Measurements from ENCODE around the gene TUBGCP6. TPM values are rescaled to one million over a fixed set of nuclear protein-coding genes. Genes with fewer than 3 reads are reported as not detected.

The TUBGCP6 gene
- total RNA-seq, 1 donor from 2014 or later: 54.4 TPM

DNA sequence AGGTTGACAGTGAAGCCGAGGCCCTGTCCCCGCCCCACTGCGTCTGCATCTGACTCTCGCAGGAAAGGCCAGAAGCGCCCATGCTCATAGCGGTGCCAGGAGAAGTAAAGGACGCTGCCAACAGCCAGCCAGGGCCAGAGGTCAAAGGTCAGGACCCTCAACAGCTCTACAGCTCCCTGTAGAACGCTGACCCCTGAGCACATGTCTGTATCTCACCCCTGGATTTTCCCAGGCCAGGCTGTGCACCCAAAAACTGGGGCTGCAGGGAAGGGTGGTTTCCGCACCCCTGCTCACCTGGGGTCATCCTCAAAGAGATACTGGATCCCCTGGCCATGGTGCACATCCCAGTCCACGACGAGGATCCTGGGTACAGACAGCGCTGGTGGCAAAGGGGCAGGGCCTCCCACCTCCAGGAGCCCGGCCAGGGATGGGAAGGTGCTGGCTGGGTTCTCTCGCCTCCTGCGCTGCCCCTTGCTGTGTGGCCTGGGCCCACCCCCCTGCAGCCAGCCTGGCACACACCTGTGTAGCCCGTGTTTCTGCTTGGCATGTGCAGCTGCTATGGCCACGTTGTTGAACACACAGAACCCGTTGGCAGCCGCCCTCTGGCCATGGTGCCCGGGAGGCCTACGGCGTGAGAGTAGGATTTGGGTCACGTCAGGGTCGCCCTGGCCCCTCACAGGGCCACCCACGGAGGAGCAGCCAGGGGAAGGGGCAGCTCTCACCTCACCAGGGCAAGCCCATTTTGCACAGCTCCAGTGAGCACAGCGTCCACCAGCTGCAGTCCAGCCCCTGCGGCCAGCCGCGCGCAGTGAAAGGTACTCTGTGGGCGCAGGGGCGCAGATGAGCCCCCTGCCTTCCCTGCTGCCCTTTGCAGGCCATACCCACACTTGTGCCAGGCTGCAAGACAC, 4.8 kb upstream of the TUBGCP6 start:
- peaks cover 2% of the 10 kb centered on the region for H3K36me3 Mint-ChIP-seq (ENCODE audit: low read depth)
- H3K27me3 Mint-ChIP-seq (ENCODE audit: low read depth): peaks cover 2% of the 10 kb centered on the region
- H3K9me3 Mint-ChIP-seq: no peaks in the 10 kb centered on the region
- H3K27ac Mint-ChIP-seq (ENCODE audit: unreplicated experiment): no peak overlapping the region
- TF ChIP-seq, protein P1, sequence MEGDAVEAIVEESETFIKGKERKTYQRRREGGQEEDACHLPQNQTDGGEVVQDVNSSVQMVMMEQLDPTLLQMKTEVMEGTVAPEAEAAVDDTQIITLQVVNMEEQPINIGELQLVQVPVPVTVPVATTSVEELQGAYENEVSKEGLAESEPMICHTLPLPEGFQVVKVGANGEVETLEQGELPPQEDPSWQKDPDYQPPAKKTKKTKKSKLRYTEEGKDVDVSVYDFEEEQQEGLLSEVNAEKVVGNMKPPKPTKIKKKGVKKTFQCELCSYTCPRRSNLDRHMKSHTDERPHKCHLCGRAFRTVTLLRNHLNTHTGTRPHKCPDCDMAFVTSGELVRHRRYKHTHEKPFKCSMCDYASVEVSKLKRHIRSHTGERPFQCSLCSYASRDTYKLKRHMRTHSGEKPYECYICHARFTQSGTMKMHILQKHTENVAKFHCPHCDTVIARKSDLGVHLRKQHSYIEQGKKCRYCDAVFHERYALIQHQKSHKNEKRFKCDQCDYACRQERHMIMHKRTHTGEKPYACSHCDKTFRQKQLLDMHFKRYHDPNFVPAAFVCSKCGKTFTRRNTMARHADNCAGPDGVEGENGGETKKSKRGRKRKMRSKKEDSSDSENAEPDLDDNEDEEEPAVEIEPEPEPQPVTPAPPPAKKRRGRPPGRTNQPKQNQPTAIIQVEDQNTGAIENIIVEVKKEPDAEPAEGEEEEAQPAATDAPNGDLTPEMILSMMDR (conservative IDR thresholded peaks at IDR 0.05): no peak
- peak overlapping the region; percentile 83 for H3K4me3 Mint-ChIP-seq
- peaks cover 14% of the 10 kb centered on the region for H3K4me1 Mint-ChIP-seq
- no peak for DNase-seq (ENCODE audit: low read depth, low spot score)

DNA sequence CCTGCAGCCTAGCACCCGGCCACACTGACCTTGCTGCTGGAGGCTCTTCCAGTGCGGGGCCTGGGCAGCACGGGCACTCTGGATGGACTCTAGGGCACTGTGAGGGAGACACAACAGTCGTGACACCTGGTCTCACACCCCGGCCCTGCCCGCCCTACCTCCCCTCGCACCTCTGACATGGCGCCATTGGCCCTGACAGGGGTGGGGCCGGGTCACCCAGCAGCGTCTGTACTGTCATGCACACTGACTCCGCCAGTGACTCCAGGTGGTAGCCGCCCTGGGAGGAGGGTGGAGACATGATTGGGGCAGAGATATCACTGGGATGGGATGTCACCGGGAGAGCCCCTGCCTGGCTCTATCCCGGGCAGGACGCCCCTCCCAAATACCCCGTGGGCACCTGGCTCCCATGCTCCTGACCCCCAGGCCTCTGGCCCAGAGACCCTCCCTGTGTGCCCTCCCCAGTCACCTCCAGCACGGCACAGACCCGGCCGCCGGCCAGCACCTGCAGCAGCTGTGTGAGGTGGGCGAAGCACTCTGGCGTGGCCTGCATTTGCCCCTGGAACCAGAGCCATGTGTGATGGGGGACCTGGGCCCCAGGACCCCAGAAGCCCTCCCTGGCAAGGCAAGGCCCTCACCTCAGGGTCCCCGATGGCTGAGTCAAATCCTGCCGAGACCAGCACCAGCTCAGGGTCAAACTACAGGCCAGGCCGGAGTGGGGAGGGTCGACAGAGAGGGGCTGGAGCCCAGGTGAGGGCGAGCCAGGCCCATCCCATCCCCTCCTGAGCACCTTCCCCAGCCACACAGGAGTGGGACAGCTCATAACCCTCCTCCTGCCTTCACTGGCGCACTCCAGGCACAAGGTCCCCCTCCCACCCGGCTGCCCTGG, 3.6 kb upstream of the TUBGCP6 start:
- no peak overlapping the region for H3K27ac Mint-ChIP-seq (ENCODE audit: unreplicated experiment)

DNA sequence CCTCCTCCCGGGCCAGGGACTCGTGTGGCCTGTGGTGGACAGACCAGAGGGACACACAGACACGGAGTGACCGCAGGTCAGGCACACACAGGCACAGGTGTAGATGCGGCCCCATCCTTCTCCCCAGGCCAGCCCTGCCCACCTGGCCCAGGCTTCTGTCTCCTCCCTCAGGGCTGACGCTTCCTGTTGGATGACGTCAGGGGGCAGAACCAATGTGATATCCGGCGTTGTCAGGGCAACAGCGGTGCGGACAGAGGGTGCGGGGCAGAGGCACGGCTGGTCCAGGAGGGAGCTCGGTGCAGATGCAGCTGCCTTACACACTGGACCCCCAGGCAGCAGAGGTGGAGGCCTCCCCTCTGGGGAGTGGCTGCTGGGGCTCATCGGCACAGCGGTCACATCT, 2.9 kb upstream of the TUBGCP6 start:
- Mint-ChIP-seq H3K4me3 (peak overlapping the region; percentile 83), H3K4me1 (peaks cover 28% of the 10 kb centered on the region), H3K27me3 (ENCODE audit: low read depth) (peaks cover 2% of the 10 kb centered on the region), H3K27ac (ENCODE audit: unreplicated experiment) (no peak overlapping the region), H3K9me3 (no peaks in the 10 kb centered on the region), H3K36me3 (ENCODE audit: low read depth) (peaks cover 2% of the 10 kb centered on the region)
- TF ChIP-seq, protein P1 (conservative IDR thresholded peaks at IDR 0.05): no peak
- DNase-seq (ENCODE audit: low read depth, low spot score): no peak

More for the DNA sequence above, 3.6 kb upstream of the TUBGCP6 start:
- H3K36me3 Mint-ChIP-seq (ENCODE audit: low read depth): peaks cover 2% of the 10 kb centered on the region
- H3K9me3 Mint-ChIP-seq: no peaks in the 10 kb centered on the region
- TF ChIP-seq, protein P1 (conservative IDR thresholded peaks at IDR 0.05): no peak
- H3K27me3 Mint-ChIP-seq (ENCODE audit: low read depth): peaks cover 2% of the 10 kb centered on the region
- peaks cover 24% of the 10 kb centered on the region for H3K4me1 Mint-ChIP-seq
- peak overlapping the region; percentile 83 for H3K4me3 Mint-ChIP-seq
- no peak for DNase-seq (ENCODE audit: low read depth, low spot score)

DNA sequence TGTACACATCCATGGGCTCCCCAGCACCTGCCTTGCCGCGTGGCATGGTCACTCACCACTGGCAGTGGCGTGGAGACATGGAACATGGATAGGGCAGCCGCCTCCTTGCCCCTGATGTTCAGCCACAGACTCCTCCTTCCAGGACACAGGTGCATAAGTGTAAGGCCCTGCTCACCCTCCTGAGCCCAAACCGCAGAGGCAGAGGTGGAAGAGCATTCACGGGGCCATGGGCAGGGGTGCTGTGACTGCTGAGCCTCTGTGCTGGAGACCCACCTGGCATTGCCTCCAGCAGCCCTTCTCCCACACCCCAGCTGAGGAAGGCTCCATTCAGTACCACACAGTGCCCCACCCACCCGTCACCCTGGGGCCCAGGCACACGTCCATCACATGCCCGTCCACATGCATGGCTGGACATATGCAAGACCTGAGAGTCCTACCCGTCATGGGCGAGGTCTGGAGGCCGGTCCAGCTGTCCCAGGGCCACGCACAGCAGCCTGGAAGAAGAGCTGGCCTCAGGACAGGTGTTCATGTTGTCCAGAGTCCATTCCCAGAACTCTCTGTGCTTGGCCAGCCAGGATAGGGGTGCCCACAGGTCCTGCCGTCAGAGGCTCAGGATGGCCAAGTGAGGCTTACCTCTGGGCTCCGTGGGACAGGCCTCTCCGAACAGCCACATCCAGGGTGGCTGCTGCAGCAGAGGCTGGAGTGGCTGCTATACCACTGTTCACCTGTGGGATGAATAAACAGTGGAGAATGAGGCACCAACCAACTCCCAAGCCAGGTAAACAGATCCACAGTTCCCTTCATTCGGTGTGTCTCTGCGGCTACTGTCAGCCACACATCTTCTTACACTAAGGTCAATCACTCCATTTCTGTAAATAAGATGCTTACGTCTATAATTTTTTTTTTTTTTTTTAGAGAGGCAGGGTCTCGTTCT, 1.7 kb upstream of the TUBGCP6 start:
- Mint-ChIP-seq H3K27ac (ENCODE audit: unreplicated experiment) (no peak overlapping the region), H3K4me3 (peak overlapping the region; percentile 83), H3K4me1 (peaks cover 39% of the 10 kb centered on the region), H3K36me3 (ENCODE audit: low read depth) (peaks cover 2% of the 10 kb centered on the region), H3K9me3 (no peaks in the 10 kb centered on the region), H3K27me3 (ENCODE audit: low read depth) (peaks cover 2% of the 10 kb centered on the region)
- TF ChIP-seq, protein P1 (conservative IDR thresholded peaks at IDR 0.05): peak; percentile 40
- no peak for DNase-seq (ENCODE audit: low read depth, low spot score)
